ENCODE results near the gene PDE4B. TPM values are rescaled to one million over a fixed set of nuclear protein-coding genes. Genes with fewer than 3 reads are reported as not detected.
A peak's percentile ranks its signal among the peaks of the same experiment; 100 is the strongest.

Gene PDE4B
- total RNA-seq, 2 donors from 2014 or later, result 2.0 to 5.7 TPM

DNA sequence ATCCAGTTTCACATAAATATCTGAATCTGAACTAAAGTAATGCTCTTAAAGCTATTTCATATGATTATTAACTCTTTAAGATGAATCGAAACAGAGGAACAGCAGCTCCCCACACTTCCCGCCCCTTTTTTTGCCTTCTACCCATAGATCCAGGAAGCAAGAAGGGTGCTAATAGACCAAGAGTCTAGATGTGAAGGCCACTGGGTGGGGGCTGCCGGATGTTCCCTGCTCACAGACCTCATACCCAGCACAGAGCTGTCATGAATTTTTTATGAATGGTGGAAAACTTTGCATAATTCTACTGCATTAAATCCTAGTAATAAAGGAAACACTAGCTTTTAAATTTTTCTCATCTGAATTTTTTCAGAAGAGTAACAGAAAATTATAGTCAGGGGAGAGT lies 457.4 kb downstream of the PDE4B start:
- H3K27ac ChIP-seq, result no peak overlapping the region
- H3K27me3 ChIP-seq, result no peaks in the 10 kb centered on the region
- intact Hi-C loops (cut with DNase I), result loop anchor here (10.0 kb wide), 1 partner anchor 475 kb away; no protein-coding TSS in a partner anchor
- no peaks in the 10 kb centered on the region for H3K9me3 ChIP-seq
- H3K4me3 ChIP-seq, result no peak overlapping the region
- H3K4me1 ChIP-seq, result no peaks in the 10 kb centered on the region
- TF ChIP-seq, protein P1, sequence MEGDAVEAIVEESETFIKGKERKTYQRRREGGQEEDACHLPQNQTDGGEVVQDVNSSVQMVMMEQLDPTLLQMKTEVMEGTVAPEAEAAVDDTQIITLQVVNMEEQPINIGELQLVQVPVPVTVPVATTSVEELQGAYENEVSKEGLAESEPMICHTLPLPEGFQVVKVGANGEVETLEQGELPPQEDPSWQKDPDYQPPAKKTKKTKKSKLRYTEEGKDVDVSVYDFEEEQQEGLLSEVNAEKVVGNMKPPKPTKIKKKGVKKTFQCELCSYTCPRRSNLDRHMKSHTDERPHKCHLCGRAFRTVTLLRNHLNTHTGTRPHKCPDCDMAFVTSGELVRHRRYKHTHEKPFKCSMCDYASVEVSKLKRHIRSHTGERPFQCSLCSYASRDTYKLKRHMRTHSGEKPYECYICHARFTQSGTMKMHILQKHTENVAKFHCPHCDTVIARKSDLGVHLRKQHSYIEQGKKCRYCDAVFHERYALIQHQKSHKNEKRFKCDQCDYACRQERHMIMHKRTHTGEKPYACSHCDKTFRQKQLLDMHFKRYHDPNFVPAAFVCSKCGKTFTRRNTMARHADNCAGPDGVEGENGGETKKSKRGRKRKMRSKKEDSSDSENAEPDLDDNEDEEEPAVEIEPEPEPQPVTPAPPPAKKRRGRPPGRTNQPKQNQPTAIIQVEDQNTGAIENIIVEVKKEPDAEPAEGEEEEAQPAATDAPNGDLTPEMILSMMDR (IDR thresholded peaks at IDR 0.05), result no peak
- H3K9ac ChIP-seq (ENCODE audit: low read depth in 2 of 2, low read length in 2 of 2), result no peak overlapping the region
- H3K36me3 ChIP-seq, result no peaks in the 10 kb centered on the region
- DNase-seq, result no peak

DNA sequence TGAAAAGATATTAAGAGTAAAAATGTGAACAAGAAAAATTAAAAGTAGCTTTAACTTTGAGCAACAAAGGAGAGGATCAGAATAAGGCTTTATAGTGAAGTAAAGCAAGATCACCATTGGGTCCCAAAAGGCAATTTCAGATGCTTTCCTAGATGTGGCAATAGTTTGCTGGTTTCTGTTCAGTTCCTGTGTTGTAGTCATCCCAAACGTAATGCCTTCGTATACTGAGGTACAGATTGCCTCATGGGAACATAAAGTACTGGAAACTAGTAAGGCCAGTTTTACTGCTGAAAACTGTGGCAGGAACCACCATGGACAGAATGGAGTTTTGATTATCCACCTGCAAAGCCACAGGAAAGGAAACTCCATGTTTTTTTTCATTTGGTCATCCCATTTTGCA lies 457.8 kb downstream of the PDE4B start:
- no peak for DNase-seq
- Histone ChIP-seq H3K4me3 (no peak overlapping the region), H3K27ac (no peak overlapping the region), H3K36me3 (no peaks in the 10 kb centered on the region), H3K9ac (ENCODE audit: low read depth in 2 of 2, low read length in 2 of 2) (no peak overlapping the region), H3K4me1 (no peaks in the 10 kb centered on the region), H3K27me3 (no peaks in the 10 kb centered on the region), H3K9me3 (no peaks in the 10 kb centered on the region)
- intact Hi-C loops (cut with DNase I), result loop anchor here (10.0 kb wide), 1 partner anchor 474 kb away; no protein-coding TSS in a partner anchor
- TF ChIP-seq, protein P1 (IDR thresholded peaks at IDR 0.05), result no peak

DNA sequence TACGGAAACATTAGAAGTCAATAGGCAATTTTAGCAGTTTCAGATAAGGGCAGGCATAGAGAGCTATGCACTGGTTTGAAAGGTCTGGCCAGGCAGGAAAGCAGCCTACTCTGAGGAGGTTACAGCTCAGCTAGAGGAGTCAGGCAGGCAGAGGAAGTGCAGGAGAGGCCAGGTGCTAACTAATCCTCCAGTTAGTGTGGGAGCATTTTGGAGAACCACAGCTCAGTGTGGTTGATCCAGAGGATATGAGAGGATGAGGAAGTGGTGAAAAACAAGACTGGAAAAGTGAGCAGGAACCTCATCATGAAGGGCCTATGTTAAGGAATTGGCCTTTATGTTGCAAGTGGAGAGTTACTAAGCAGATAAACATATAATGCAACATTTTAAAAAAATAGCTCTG lies 458.9 kb downstream of the PDE4B start:
- H3K9me3 ChIP-seq, result no peaks in the 10 kb centered on the region
- intact Hi-C loops (cut with DNase I), result loop anchor here (10.0 kb wide), 1 partner anchor 473 kb away; no protein-coding TSS in a partner anchor
- no peaks in the 10 kb centered on the region for H3K36me3 ChIP-seq
- no peaks in the 10 kb centered on the region for H3K27me3 ChIP-seq
- no peak overlapping the region for H3K4me3 ChIP-seq
- TF ChIP-seq, protein P1 (IDR thresholded peaks at IDR 0.05), result no peak
- no peak for DNase-seq
- no peak overlapping the region for H3K27ac ChIP-seq
- H3K4me1 ChIP-seq, result no peaks in the 10 kb centered on the region
- no peak overlapping the region for H3K9ac ChIP-seq (ENCODE audit: low read depth in 2 of 2, low read length in 2 of 2)

DNA sequence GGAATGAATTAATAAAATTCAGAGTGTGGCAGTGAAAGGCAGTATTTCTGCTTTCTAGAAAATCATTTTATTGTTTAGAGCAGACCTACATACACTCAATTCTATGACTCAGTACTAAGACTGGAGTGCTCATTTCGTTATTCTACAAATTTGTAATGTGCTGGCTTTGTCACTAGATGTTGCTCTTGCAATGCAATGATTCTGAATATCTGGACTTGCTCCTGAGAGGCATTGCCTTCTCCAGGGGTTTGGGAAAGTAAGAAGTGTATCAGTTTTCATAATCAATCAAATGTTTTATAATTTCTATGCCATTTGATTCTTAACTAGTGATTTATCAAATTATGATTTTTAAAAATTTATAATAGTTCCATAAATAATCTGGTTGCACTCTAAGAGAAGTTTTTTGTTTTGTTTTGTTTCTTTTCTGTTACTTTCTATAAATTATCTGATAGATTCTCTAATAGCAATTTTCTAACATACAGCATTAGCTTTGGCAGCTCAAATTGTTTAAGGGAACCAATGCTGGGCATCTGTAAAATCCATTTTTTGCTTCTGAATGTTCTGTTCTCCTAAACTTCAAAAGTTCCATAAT lies 460.7 kb downstream of the PDE4B start:
- no peak overlapping the region for H3K4me3 ChIP-seq
- H3K27ac ChIP-seq, result no peak overlapping the region
- H3K9ac ChIP-seq (ENCODE audit: low read depth in 2 of 2, low read length in 2 of 2), result no peak overlapping the region
- TF ChIP-seq, protein P1 (IDR thresholded peaks at IDR 0.05), result peak; percentile 61
- intact Hi-C loops (cut with DNase I), result loop anchor here (1.0 to 10.0 kb wide), 2 partner anchors 193 to 471 kb away; no protein-coding TSS in a partner anchor
- H3K36me3 ChIP-seq, result no peaks in the 10 kb centered on the region
- H3K4me1 ChIP-seq, result no peaks in the 10 kb centered on the region
- H3K9me3 ChIP-seq, result no peaks in the 10 kb centered on the region
- H3K27me3 ChIP-seq, result no peaks in the 10 kb centered on the region
- no peak for DNase-seq

DNA sequence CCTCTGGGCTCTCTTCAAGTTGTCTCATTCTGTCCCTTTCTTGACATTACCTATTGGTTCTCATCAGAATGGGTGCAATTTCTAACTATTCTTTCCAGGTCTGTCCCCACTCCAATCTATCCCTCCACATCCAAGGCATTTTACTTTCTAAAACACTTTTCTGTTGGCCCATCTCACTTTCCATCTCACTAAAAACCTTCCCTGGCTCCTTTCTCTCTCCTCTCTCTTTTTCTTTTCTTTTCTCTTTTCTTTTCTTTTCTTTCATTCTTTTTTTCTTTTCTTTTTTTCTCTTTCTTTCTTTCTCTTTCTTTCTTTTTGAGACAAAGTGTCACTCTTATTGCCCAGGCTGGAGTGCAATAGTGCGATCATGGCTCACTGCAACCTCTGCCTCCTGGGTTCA lies 462.1 kb downstream of the PDE4B start:
- DNase-seq, result no peak
- no peaks in the 10 kb centered on the region for H3K27me3 ChIP-seq
- H3K9me3 ChIP-seq, result no peaks in the 10 kb centered on the region
- H3K4me3 ChIP-seq, result no peak overlapping the region
- H3K27ac ChIP-seq, result no peak overlapping the region
- no peaks in the 10 kb centered on the region for H3K36me3 ChIP-seq
- no peak overlapping the region for H3K9ac ChIP-seq (ENCODE audit: low read depth in 2 of 2, low read length in 2 of 2)
- intact Hi-C loops (cut with DNase I), result loop anchor here (10.0 kb wide), 1 partner anchor 470 kb away; no protein-coding TSS in a partner anchor
- no peaks in the 10 kb centered on the region for H3K4me1 ChIP-seq
- TF ChIP-seq, protein P1 (IDR thresholded peaks at IDR 0.05), result no peak

Measured in colonic mucosa (tissue), 4 donors.